Karpas-422 (cell line): ENCODE measurements around the gene WSB2. TPM values are rescaled to one million over a fixed set of nuclear protein-coding genes. Genes with fewer than 3 reads are reported as not detected.

Experiments
- DNase-seq: peaks from one replicate; pipeline ENCODE4 v3.0.0-alpha.2; 2015
- H2AFZ ChIP-seq: fragments of 200-600 bp; sonication (generic); 2 replicates; pipeline ENCODE4 v1.6.1; 2014; ENCODE audit warnings: antibody characterized with exemption, low read length, mixed read lengths
- H3K27ac ChIP-seq: fragments of 200-600 bp; sonication (generic); 2 replicates; pipeline ENCODE4 v1.5.1; 2014; ENCODE audit warnings: mild to moderate bottlenecking, low read length, moderate library complexity
- H3K27me3 ChIP-seq: fragments of 200-600 bp; sonication (generic); 2 replicates; pipeline ENCODE4 v1.6.1; 2014; ENCODE audit warnings: low read length, mixed read lengths
- H3K36me3 ChIP-seq: fragments of 200-600 bp; sonication (generic); 2 replicates; pipeline ENCODE4 v1.6.1; 2014; ENCODE audit warnings: low read length, mixed read lengths; ENCODE audit not compliant: insufficient read depth
- H3K4me1 ChIP-seq: fragments of 200-600 bp; sonication (generic); 2 replicates; pipeline ENCODE4 v1.6.1; 2014; ENCODE audit warnings: mild to moderate bottlenecking, low read length, mixed read lengths
- H3K4me2 ChIP-seq: fragments of 200-600 bp; sonication (generic); 2 replicates; pipeline ENCODE4 v1.6.1; 2014; ENCODE audit warnings: low read length, low read depth, mild to moderate bottlenecking; ENCODE audit not compliant: poor library complexity, severe bottlenecking
- H3K4me3 ChIP-seq: fragments of 200-600 bp; sonication (generic); 2 replicates; pipeline ENCODE4 v1.5.1; 2014; ENCODE audit warnings: mild to moderate bottlenecking, antibody characterized with exemption, low read length, mixed read lengths
- H3K79me2 ChIP-seq: fragments of 200-600 bp; sonication (generic); 2 replicates; pipeline ENCODE4 v1.6.1; 2014; ENCODE audit warnings: mild to moderate bottlenecking, low read length, mixed read lengths
- H3K9ac ChIP-seq: fragments of 200-600 bp; sonication (generic); 2 replicates; pipeline ENCODE4 v1.6.0; 2014; ENCODE audit warnings: low read length
- H3K9me2 ChIP-seq: fragments of 200-600 bp; sonication (generic), shearing (Covaris generic); replicated peaks from 2 replicates; pipeline ENCODE4 v1.6.0; 2014; ENCODE audit warnings: mild to moderate bottlenecking, low read length, moderate library complexity; ENCODE audit not compliant: insufficient read depth
- H3K9me3 ChIP-seq: fragments of 300-700, 200-600 bp; sonication (generic); 2 replicates; pipeline ENCODE4 v1.6.1; 2014; ENCODE audit warnings: low read length, mixed read lengths
- H4K20me1 ChIP-seq: fragments of 200-600 bp; sonication (generic); 2 replicates; pipeline ENCODE4 v1.6.1; 2014; ENCODE audit warnings: mild to moderate bottlenecking, antibody characterized with exemption, low read length, low read depth; ENCODE audit not compliant: insufficient read depth
- total RNA-seq: library from RNA; depleted of rRNA; stranded (reverse); fragments of >200 nt; shearing (Covaris generic); gene quantifications from 2 replicates; pipeline ENCODE4 v1.2.3, GENCODE V29; 2014; ENCODE audit warnings: low replicate concordance

WSB2 gene
- total RNA-seq, 1 experiment from 2014 or later = 28.8 TPM

DNA sequence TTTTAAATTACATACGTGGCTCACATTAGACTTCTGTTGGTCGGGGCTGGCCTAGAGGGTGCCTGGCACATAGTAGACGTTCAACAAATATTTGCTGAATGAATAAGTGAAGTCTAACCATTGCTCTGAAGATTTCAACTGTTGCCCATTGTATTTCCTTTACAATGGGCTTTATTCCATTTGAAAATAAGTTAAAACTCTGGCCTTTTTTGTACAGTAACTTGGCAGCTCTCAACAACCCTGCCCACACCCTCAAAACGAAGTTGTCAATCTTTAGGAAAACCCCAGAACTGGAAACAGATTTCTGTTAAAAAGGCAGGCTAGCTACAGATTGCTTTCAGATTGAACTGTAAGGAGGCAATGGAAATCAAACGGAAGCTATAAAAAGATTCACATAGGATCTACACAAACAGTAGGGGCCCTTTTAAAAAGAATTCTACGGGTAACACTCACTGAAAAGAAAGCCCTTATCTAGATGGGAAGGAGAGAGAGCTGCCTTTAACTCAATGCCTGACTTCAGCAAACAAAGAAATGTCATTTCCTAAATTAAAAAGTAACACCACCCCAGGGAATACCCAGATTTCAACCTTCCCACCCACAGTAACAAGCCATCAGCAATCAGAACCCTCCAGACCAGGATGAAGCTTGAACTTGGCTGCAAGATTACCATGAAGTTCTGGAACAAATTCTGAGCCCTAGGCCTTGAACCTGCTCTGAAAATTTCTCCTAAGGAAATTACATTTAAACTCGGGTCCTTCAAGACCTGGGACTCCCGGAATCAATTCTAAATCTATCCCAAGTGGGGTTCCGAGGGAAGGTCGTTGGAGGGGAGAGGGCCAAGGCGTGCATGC, 1.4 kb downstream of the WSB2 start:
- Histone ChIP-seq H2AFZ (0 out of 2 replicates have a peak overlapping the region, but pooled peaks have one; percentile 56), H3K9me2 (no peaks in the 10 kb centered on the region), H3K36me3 (no peaks in the 10 kb centered on the region), H3K4me2 (peak overlapping the region; percentile 85), H3K9ac (peak overlapping the region; percentile 82), H3K4me3 (peak overlapping the region; percentile 86), H3K79me2 (no peaks in the 10 kb centered on the region; the same call in 1 of the 2 replicates), H3K27ac (no peak overlapping the region), H3K27me3 (0 out of 2 replicates have a peak, but pooled peaks cover 5% of the 10 kb centered on the region), H3K4me1 (peaks cover 29% of the 10 kb centered on the region), H3K9me3 (no peaks in the 10 kb centered on the region), H4K20me1 (no peaks in the 10 kb centered on the region)
- no peak for DNase-seq

- H4K20me1 ChIP-seq = no peaks in the 10 kb centered on the region
- 0 out of 2 replicates have a peak, but pooled peaks cover 5% of the 10 kb centered on the region for H3K27me3 ChIP-seq
- DNase-seq = no peak
- H3K36me3 ChIP-seq = no peaks in the 10 kb centered on the region
- H3K9me2 ChIP-seq = no peaks in the 10 kb centered on the region
- no peak overlapping the region for H3K4me3 ChIP-seq
- no peaks in the 10 kb centered on the region; the same call in 1 of the 2 replicates for H3K79me2 ChIP-seq
- H3K4me1 ChIP-seq = peaks cover 23% of the 10 kb centered on the region
- H3K9ac ChIP-seq = no peak overlapping the region
- no peak overlapping the region for H2AFZ ChIP-seq
- H3K27ac ChIP-seq = no peak overlapping the region
- no peak overlapping the region for H3K4me2 ChIP-seq
- no peaks in the 10 kb centered on the region for H3K9me3 ChIP-seq
These were observed 2.1 kb downstream of the WSB2 start for GRCh38 chr12:118058881-118059280.

GRCh38 chr12:118058227-118058626, 2.8 kb downstream of the WSB2 start:
- Histone ChIP-seq H4K20me1 (no peaks in the 10 kb centered on the region), H3K4me3 (no peak overlapping the region), H2AFZ (no peak overlapping the region), H3K9me2 (no peaks in the 10 kb centered on the region), H3K36me3 (no peaks in the 10 kb centered on the region), H3K9me3 (no peaks in the 10 kb centered on the region), H3K4me2 (no peak overlapping the region), H3K27me3 (0 out of 2 replicates have a peak, but pooled peaks cover 5% of the 10 kb centered on the region), H3K4me1 (peaks cover 23% of the 10 kb centered on the region), H3K79me2 (no peaks in the 10 kb centered on the region; the same call in 1 of the 2 replicates), H3K9ac (no peak overlapping the region), H3K27ac (no peak overlapping the region)
- DNase-seq = no peak

DNA sequence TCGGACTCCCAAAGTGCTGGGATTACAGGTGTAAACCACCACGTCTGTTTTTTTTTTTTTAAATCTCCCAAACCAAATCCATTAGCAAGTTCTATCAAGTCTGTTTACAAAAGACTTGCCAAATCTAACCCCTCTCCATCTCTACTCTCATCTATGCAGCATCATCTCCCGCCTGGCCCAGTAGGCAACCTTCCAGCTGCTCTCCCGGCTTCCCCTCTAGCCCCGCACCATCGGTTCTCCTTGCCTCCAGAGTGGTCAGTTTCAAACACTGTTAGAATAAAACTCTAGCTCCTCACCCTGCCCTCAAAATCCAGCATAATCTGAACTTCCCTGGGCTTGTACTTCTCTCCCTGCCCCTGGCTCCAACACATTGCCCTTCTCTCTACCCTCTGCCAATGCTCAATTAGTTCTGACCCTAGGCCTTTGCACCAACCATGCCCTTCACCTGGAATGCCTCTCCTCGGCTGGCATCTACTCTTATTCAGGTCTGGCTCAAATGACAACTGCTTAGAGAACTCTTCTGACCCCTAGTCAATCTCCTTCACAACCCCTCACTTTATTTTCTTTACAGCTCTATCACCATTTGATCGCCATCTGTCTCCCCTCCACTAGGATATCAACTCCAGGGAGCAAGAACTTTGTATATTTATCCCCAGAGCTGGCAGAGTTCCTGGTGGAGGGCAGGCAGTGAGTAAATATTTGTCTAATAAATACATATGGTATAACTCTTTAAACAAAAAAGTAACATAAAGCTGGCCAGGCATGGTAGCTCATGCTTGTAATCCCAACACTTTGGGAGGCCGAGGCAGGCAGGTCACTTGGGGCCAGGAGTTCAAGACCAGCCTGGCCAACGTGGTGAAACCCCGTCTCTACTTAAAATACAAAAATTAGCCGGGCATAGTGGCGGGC, 4.9 kb downstream of the WSB2 start:
- H3K4me2 ChIP-seq = no peak overlapping the region

DNA sequence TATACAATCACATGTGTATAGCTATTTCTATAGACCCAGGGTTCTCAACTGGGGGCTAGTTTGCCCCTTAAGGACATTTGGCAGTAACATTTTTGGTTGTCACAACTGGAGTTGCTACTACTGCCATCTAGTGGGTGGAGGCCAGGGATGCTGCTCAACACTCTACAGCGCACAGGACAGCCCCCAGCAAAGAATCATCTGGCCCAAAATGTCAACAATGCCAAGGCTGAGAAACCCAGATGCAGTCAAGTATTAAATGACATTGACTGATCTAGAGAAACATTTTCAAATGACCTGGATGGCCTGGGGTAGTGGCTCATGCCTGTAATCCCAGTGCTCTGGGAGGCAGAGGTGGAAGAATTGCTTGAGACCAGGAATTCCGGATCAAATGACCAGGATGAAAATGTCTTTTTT, 5.8 kb downstream of the WSB2 start:
- Histone ChIP-seq H4K20me1 (no peaks in the 10 kb centered on the region), H3K36me3 (no peaks in the 10 kb centered on the region), H2AFZ (no peak overlapping the region), H3K27ac (no peak overlapping the region), H3K4me2 (no peak overlapping the region), H3K4me1 (peaks cover 9% of the 10 kb centered on the region), H3K4me3 (no peak overlapping the region), H3K9me3 (no peaks in the 10 kb centered on the region), H3K79me2 (no peaks in the 10 kb centered on the region; the same call in 1 of the 2 replicates), H3K9me2 (no peaks in the 10 kb centered on the region), H3K9ac (no peak overlapping the region), H3K27me3 (no peaks in the 10 kb centered on the region)
- DNase-seq = peak; percentile 92

More for the DNA sequence above, 4.9 kb downstream of the WSB2 start:
- Histone ChIP-seq H4K20me1 (no peaks in the 10 kb centered on the region), H3K79me2 (no peaks in the 10 kb centered on the region; the same call in 1 of the 2 replicates), H2AFZ (no peak overlapping the region), H3K9me2 (no peaks in the 10 kb centered on the region), H3K36me3 (no peaks in the 10 kb centered on the region), H3K9ac (no peak overlapping the region), H3K4me1 (peaks cover 12% of the 10 kb centered on the region), H3K27ac (no peak overlapping the region), H3K9me3 (no peaks in the 10 kb centered on the region), H3K4me3 (no peak overlapping the region), H3K27me3 (no peaks in the 10 kb centered on the region)
- DNase-seq = no peak

DNA sequence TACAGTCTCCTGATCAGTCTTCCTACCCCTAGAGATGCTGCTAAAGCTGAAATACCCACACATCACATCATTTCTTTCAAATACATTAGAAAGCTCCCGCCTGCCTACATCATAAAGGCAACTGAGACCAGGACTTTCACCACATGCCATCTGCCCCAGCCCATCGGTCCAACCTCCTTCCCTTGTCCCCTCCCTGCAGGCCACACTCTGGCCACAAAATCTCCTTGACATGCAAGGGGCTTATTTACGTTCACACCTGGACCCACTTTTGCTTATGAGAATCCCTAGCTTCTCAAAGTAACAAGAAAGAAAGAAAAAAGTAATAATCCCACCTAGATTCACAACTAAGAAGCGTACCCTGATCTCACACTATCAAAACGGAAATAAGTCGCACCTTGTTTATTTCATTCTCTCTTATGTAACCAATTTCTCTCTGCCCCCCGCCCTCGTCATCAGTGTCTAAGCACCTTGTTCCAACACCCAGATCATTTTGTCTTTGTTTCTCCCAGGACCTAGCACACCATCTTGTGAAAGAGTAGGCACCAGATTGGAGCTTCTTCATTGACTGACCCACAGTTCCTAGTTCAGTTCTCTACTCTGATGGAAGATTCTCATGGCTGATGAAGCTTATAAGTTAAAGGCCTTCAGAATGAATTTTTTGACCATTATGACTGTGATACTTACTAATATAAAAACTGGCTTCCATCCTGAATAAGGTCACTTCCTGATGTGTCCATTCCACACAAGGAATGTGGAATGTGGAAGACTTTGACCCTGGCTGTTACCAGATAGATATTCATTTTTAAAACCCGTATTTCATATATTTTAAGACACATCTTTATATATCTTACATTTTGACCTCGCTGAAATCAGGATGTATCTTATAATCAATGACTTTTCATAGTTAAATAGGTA, 7.7 kb downstream of the WSB2 start:
- H3K4me2 ChIP-seq = no peak overlapping the region
- no peak overlapping the region for H2AFZ ChIP-seq
- DNase-seq = no peak
- no peak overlapping the region for H3K9ac ChIP-seq
- H3K36me3 ChIP-seq = no peaks in the 10 kb centered on the region
- no peaks in the 10 kb centered on the region for H4K20me1 ChIP-seq
- no peak overlapping the region for H3K27ac ChIP-seq
- H3K9me2 ChIP-seq = no peaks in the 10 kb centered on the region
- no peaks in the 10 kb centered on the region for H3K79me2 ChIP-seq
- H3K27me3 ChIP-seq = no peaks in the 10 kb centered on the region
- H3K4me1 ChIP-seq = no peaks in the 10 kb centered on the region
- no peaks in the 10 kb centered on the region for H3K9me3 ChIP-seq
- H3K4me3 ChIP-seq = no peak overlapping the region

- DNase-seq = no peak
These were observed 8.5 kb downstream of the WSB2 start for GRCh38 chr12:118052324-118053070.

More at GRCh38 chr12:118052324-118053070, 8.5 kb downstream of the WSB2 start:
- H4K20me1 ChIP-seq = no peaks in the 10 kb centered on the region
- no peak overlapping the region for H2AFZ ChIP-seq
- no peak overlapping the region for H3K9ac ChIP-seq
- H3K4me2 ChIP-seq = no peak overlapping the region
- H3K9me2 ChIP-seq = no peaks in the 10 kb centered on the region
- H3K27me3 ChIP-seq = no peaks in the 10 kb centered on the region
- no peak overlapping the region for H3K27ac ChIP-seq
- H3K4me3 ChIP-seq = no peak overlapping the region
- no peaks in the 10 kb centered on the region for H3K9me3 ChIP-seq
- no peaks in the 10 kb centered on the region for H3K4me1 ChIP-seq
- no peaks in the 10 kb centered on the region for H3K79me2 ChIP-seq
- no peaks in the 10 kb centered on the region for H3K36me3 ChIP-seq
